GM23248 (cell line): ENCODE results near the gene CSF2. TPM values are rescaled to one million over a fixed set of nuclear protein-coding genes. Genes with fewer than 3 reads are reported as not detected.

Source experiments
- DNase-seq: peaks from one replicate; pipeline ENCODE4 v3.0.0-alpha.2; 2015
- H2AFZ ChIP-seq: fragments of 200-600 bp; sonication (generic); 2 replicates; pipeline ENCODE4 v1.6.1; 2016; ENCODE audit warnings: antibody characterized with exemption
- H3F3A ChIP-seq: fragments of 200-600 bp; sonication (generic); 2 replicates; pipeline ENCODE4 v1.6.1; 2016; ENCODE audit warnings: mild to moderate bottlenecking, antibody characterized with exemption, mixed run types; ENCODE audit not compliant: insufficient read depth
- H3K27ac ChIP-seq: fragments of 200-600 bp; sonication (generic); 2 replicates; pipeline ENCODE4 v1.5.1; 2016; ENCODE audit warnings: mild to moderate bottlenecking
- H3K27me3 ChIP-seq: fragments of 200-600 bp; sonication (generic); replicated peaks from 2 replicates; pipeline ENCODE4 v1.6.1; 2016; ENCODE audit warnings: mild to moderate bottlenecking; ENCODE audit not compliant: insufficient read depth
- H3K36me3 ChIP-seq: fragments of 200-600 bp; sonication (generic); 2 replicates; pipeline ENCODE4 v1.6.1; 2016; ENCODE audit warnings: low read depth, mild to moderate bottlenecking
- H3K4me1 ChIP-seq: fragments of 200-600 bp; sonication (generic); 2 replicates; pipeline ENCODE4 v1.6.1; 2016; ENCODE audit warnings: mild to moderate bottlenecking; ENCODE audit not compliant: insufficient read depth
- H3K4me2 ChIP-seq: fragments of 200-600 bp; sonication (generic); one replicate; pipeline ENCODE4 v1.6.1; 2016; ENCODE audit warnings: mild to moderate bottlenecking; ENCODE audit not compliant: unreplicated experiment
- H3K4me3 ChIP-seq: fragments of 200-600 bp; sonication (generic); 2 replicates; pipeline ENCODE4 v1.5.1; 2016; ENCODE audit warnings: mild to moderate bottlenecking
- H3K79me2 ChIP-seq: fragments of 200-600 bp; sonication (generic); 2 replicates; pipeline ENCODE4 v1.6.1; 2016; ENCODE audit warnings: mild to moderate bottlenecking; ENCODE audit not compliant: insufficient read depth
- H3K9ac ChIP-seq: fragments of 200-600 bp; sonication (generic); 2 replicates; pipeline ENCODE4 v1.6.1; 2016; ENCODE audit warnings: mild to moderate bottlenecking
- H3K9me2 ChIP-seq: fragments of 200-600 bp; sonication (generic); 2 replicates; pipeline ENCODE4 v1.6.1; 2016; ENCODE audit warnings: mixed run types, mild to moderate bottlenecking, moderate library complexity; ENCODE audit not compliant: insufficient read depth
- H3K9me3 ChIP-seq: fragments of 200-600 bp; sonication (generic); one replicate; pipeline ENCODE4 v1.6.1; 2017; ENCODE audit warnings: low read depth
- H4K20me1 ChIP-seq: fragments of 200-600 bp; sonication (generic); 2 replicates; pipeline ENCODE4 v1.6.0; 2016; ENCODE audit not compliant: insufficient read depth
- EZH2 ChIP-seq: fragments of 200-600 bp; sonication (generic); IDR thresholded peaks from 2 replicates; pipeline ENCODE4 v1.6.1; 2018; ENCODE audit warnings: antibody characterized with exemption, mild to moderate bottlenecking; ENCODE audit not compliant: insufficient read depth, poor library complexity, severe bottlenecking
- EZH2phosphoT487 ChIP-seq: fragments of 200-600 bp; sonication (generic); IDR thresholded peaks from 2 replicates; pipeline ENCODE4 v1.6.1; 2018; ENCODE audit warnings: antibody characterized with exemption, moderate library complexity, mild to moderate bottlenecking, low read depth; ENCODE audit not compliant: insufficient read depth
- WGBS, 2 experiments: methylation state at CpG; one replicate each; pipeline ENCODE4 v1.1.6; 2015 to 2017; ENCODE audit warnings: low lambda C conversion rate in 2 of 2, low coverage in 1 of 2; ENCODE audit errors: missing lambda C conversion rate in 2 of 2; 5-methylcytosine and 5-hydroxymethylcytosine counted together
- in situ Hi-C: fragments of 300-500 bp; cut with MboI; formaldehyde crosslinking; loops from 2 replicates; pipeline ENCODE4 v1.15.0; 2020
- polyA plus RNA-seq: library from polyadenylated mRNA; unstranded; fragments of >200 nt; fragmentation: Nextera tagmentation; extraction: Ambion mirVana; gene quantifications from 2 replicates; pipeline ENCODE4 v1.2.1, GENCODE V29; 2016
- total RNA-seq: library from RNA; depleted of rRNA; stranded (reverse); fragments of >200 nt; shearing (Covaris generic); gene quantifications from 2 replicates; pipeline ENCODE4 v1.2.3, GENCODE V29; 2014; rRNA removed

Gene CSF2
- total RNA-seq (not detected in 2 replicates), polyA plus RNA-seq (not detected in 2 replicates)

GRCh38 chr5:132073231-132074013 lies at the start of gene CSF2:
CSF2 (plus strand) TSS chr5:132073789; CDS start chr5:132073824, 35 bp downstream.
- DNase-seq, result peak; percentile 36
- Histone ChIP-seq H3K4me1 (peaks cover 11% of the 10 kb centered on the region; the same call in 1 of the 2 replicates), H3K9ac (no peak within 1 kb of the TSS), H3K4me3 (no peak within 1 kb of the TSS), H3F3A (no peaks in the 10 kb centered on the region), H3K27me3 (no peaks in the 10 kb centered on the region), H3K27ac (no peak within 1 kb of the TSS), H3K36me3 (no peaks in the 10 kb centered on the region), H3K4me2 (peak within 1 kb of the TSS; percentile 7), H3K79me2 (no peaks in the 10 kb centered on the region), H2AFZ (no peak within 1 kb of the TSS), H3K9me3 (no peaks in the 10 kb centered on the region), H3K9me2 (no peaks in the 10 kb centered on the region), H4K20me1 (no peaks in the 10 kb centered on the region)
- in situ Hi-C loops, result no loop called here
- WGBS, 2 experiments, result 79 to 81% methylated on average over 11 to 12 of the region's 12 CpGs
- TF ChIP-seq EZH2phosphoT487, result no peak
- no peak for TF ChIP-seq EZH2

GRCh38 chr5:132024117-132024435 lies 49.5 kb upstream of the CSF2 start:
- Histone ChIP-seq H4K20me1 (no peaks in the 10 kb centered on the region), H3K9ac (no peak overlapping the region), H3K27me3 (0 out of 2 replicates have a peak, but pooled peaks cover 4% of the 10 kb centered on the region), H3K79me2 (no peaks in the 10 kb centered on the region), H3K36me3 (no peaks in the 10 kb centered on the region), H2AFZ (no peak overlapping the region), H3K27ac (no peak overlapping the region), H3K4me1 (no peaks in the 10 kb centered on the region), H3K4me2 (no peak overlapping the region), H3F3A (no peaks in the 10 kb centered on the region), H3K4me3 (no peak overlapping the region), H3K9me2 (no peaks in the 10 kb centered on the region), H3K9me3 (no peaks in the 10 kb centered on the region)
- no peak for TF ChIP-seq EZH2
- in situ Hi-C loops, result loop anchor here (25.0 kb wide), 1 partner anchor 587 kb away; no protein-coding TSS in a partner anchor
- 59 to 71% methylated on average over 4 of the region's 4 CpGs for WGBS, 2 experiments
- DNase-seq, result no peak

GRCh38 chr5:132024789-132025402 lies 48.7 kb upstream of the CSF2 start:
- WGBS, 2 experiments, result 55 to 63% methylated on average over 8 of the region's 8 CpGs
- in situ Hi-C loops, result loop anchor here (25.0 kb wide), 1 partner anchor 588 kb away; no protein-coding TSS in a partner anchor

GRCh38 chr5:132025403-132025971 lies 48.1 kb upstream of the CSF2 start:
- no peak overlapping the region for H3K4me3 ChIP-seq
- H3K4me2 ChIP-seq, result no peak overlapping the region
- WGBS, 2 experiments, result 57% methylated on average over 7 of the region's 7 CpGs
- H3K9me2 ChIP-seq, result no peaks in the 10 kb centered on the region
- no peaks in the 10 kb centered on the region for H4K20me1 ChIP-seq
- DNase-seq, result no peak
- H3F3A ChIP-seq, result no peaks in the 10 kb centered on the region
- TF ChIP-seq EZH2phosphoT487, result no peak
- TF ChIP-seq EZH2, result no peak
- no peaks in the 10 kb centered on the region for H3K79me2 ChIP-seq
- no peaks in the 10 kb centered on the region for H3K36me3 ChIP-seq
- no peak overlapping the region for H3K27ac ChIP-seq
- H2AFZ ChIP-seq, result no peak overlapping the region
- 0 out of 2 replicates have a peak, but pooled peaks cover 7% of the 10 kb centered on the region for H3K27me3 ChIP-seq
- no peak overlapping the region for H3K9ac ChIP-seq
- H3K4me1 ChIP-seq, result no peaks in the 10 kb centered on the region
- no peaks in the 10 kb centered on the region for H3K9me3 ChIP-seq
- in situ Hi-C loops, result no loop called here

More at GRCh38 chr5:132024789-132025402, 48.7 kb upstream of the CSF2 start:
- no peaks in the 10 kb centered on the region for H3K36me3 ChIP-seq
- H3K9me2 ChIP-seq, result no peaks in the 10 kb centered on the region
- no peaks in the 10 kb centered on the region for H3K79me2 ChIP-seq
- TF ChIP-seq EZH2phosphoT487, result no peak
- no peak for TF ChIP-seq EZH2
- no peak overlapping the region for H3K27ac ChIP-seq
- H3K27me3 ChIP-seq, result 0 out of 2 replicates have a peak, but pooled peaks cover 7% of the 10 kb centered on the region
- no peaks in the 10 kb centered on the region for H3K4me1 ChIP-seq
- no peak overlapping the region for H3K4me3 ChIP-seq
- DNase-seq, result peak; percentile 18
- H3K9ac ChIP-seq, result no peak overlapping the region
- no peaks in the 10 kb centered on the region for H3K9me3 ChIP-seq
- H3K4me2 ChIP-seq, result no peak overlapping the region
- no peaks in the 10 kb centered on the region for H4K20me1 ChIP-seq
- H2AFZ ChIP-seq, result no peak overlapping the region
- H3F3A ChIP-seq, result no peaks in the 10 kb centered on the region
